ENCODE results near the gene SLC16A3.

Gene SLC16A3

GRCh38 chr17:82278308-82278707 lies 49.5 kb downstream of the SLC16A3 start:
- no peak overlapping the region for H3K4me3 ChIP-seq (ENCODE audit: control insufficient read depth, low read depth, low read length)
- TF ChIP-seq CTCF (conservative IDR thresholded peaks at IDR 0.05; ENCODE audit: control insufficient read depth, insufficient read depth, low read depth, low read length): no peak
- DNase-seq (ENCODE audit: low read depth): no peak

DNA sequence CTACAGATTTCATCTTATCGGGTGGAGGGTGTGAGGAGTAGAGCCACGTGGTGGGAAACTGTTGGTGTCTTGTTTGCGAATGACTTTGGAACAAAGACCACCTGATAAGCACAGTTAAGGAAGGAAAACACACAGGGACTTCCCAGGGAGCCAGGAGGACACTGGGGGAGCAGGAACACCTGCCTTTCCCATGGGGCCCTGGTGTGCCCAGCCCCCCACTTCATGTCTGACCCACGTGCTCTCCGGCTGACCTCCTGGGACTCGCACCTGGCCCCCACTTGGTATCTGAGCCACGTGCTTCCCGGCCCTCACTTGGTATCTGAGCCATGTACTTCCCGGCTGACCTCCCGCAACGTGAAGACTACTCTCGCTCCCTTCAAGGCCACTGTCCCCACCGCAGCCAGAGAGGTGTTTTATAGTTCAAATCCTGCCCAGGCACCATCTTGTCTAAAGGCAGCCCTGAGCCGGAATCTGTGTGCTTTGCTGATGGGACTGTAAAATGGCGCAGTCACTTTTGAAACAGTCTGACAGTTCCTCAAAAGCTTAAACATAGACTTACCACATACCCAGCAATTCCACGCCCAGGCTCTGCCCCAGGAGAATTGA lies 50.0 kb downstream of the SLC16A3 start:
- no peak overlapping the region for H3K4me3 ChIP-seq (ENCODE audit: control insufficient read depth, low read depth, low read length)
- TF ChIP-seq CTCF (conservative IDR thresholded peaks at IDR 0.05; ENCODE audit: control insufficient read depth, insufficient read depth, low read depth, low read length): no peak
- no peak for DNase-seq (ENCODE audit: low read depth)

- TF ChIP-seq CTCF (conservative IDR thresholded peaks at IDR 0.05; ENCODE audit: control insufficient read depth, insufficient read depth, low read depth, low read length): no peak
- no peak overlapping the region for H3K4me3 ChIP-seq (ENCODE audit: control insufficient read depth, low read depth, low read length)
- no peak for DNase-seq (ENCODE audit: low read depth)
Measured at GRCh38 chr17:82280537-82280936, 51.7 kb downstream of the SLC16A3 start.

- H3K4me3 ChIP-seq (ENCODE audit: control insufficient read depth, low read depth, low read length): no peak overlapping the region
- TF ChIP-seq CTCF (conservative IDR thresholded peaks at IDR 0.05; ENCODE audit: control insufficient read depth, insufficient read depth, low read depth, low read length): no peak
- DNase-seq (ENCODE audit: low read depth): no peak
Measured at GRCh38 chr17:82281076-82281475, 52.2 kb downstream of the SLC16A3 start.

- DNase-seq (ENCODE audit: low read depth): peak; percentile 58
- no peak overlapping the region for H3K4me3 ChIP-seq (ENCODE audit: control insufficient read depth, low read depth, low read length)
- no peak for TF ChIP-seq CTCF (conservative IDR thresholded peaks at IDR 0.05; ENCODE audit: control insufficient read depth, insufficient read depth, low read depth, low read length)
Measured at GRCh38 chr17:82281502-82282238, 52.8 kb downstream of the SLC16A3 start.

DNA sequence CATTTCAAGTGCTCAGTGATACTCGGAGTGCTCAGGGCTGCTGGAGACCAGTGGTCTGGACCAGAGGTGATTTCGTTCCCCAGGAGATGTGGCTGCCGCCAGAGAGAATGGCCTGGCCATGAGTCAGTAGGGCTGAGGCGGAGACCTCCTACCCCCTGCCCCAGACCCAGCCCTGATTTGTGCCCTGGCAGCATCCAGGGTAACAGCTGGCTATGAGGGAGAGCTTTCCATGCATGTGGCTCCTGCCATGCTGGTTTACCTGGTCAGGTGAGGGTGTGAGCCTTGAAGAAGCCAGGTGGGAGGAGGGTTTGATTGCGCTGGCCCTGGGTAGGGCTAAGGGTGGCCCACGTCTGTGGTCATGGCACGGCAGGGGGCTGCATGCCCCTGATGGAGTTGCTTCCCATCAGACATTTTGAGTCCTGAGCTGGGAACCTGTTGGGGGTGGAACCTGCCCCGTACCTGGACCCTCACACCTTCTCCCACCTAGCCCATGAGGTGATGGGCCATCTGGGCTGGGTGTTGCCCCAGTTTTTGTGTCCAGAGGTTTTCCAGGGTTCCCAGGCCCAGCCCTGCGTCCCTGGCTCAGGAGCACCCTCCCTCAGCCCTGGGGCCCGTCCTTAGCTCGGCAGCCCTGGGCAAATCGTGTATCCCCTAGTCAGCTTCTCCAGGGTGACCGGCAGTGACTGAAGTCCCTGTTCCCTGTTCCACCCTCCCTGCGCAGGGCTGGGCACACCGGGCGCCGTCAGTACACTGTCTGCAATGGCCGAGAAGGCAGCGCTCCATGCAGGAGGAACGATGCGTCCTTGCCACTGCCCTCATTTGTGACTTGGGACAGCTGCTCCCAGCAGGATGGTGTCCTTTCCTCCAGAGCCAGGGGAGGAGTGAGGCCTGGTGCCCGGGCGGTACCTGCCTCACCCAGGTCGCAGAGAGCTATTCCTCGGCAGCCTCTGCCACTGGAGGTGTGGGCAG lies 53.7 kb downstream of the SLC16A3 start:
- no peak for TF ChIP-seq CTCF (conservative IDR thresholded peaks at IDR 0.05; ENCODE audit: control insufficient read depth, insufficient read depth, low read depth, low read length)

More for the DNA sequence above, 53.7 kb downstream of the SLC16A3 start:
- no peak overlapping the region for H3K4me3 ChIP-seq (ENCODE audit: control insufficient read depth, low read depth, low read length)
- no peak for DNase-seq (ENCODE audit: low read depth)

Measured in fibroblast of mammary gland (primary cell).